ENCODE results near the gene CACNA2D2.

Gene CACNA2D2

GRCh38 chr3:50318615-50319014, 184.8 kb downstream of the CACNA2D2 start:
- Histone ChIP-seq H2AFZ (ENCODE audit: low read depth, low read length) (no peak overlapping the region), H3K36me3 (ENCODE audit: insufficient read depth, low read length) (peaks cover 42% of the 10 kb centered on the region), H3K4me1 (ENCODE audit: insufficient read depth, low read length) (peaks cover 25% of the 10 kb centered on the region), H3K27me3 (ENCODE audit: insufficient read depth, low read length) (no peaks in the 10 kb centered on the region), H3K4me3 (ENCODE audit: low read length) (no peak overlapping the region), H3K9me3 (ENCODE audit: low read length) (peaks cover 2% of the 10 kb centered on the region)

- Histone ChIP-seq H3K4me1 (ENCODE audit: insufficient read depth, low read length) (peaks cover 25% of the 10 kb centered on the region), H3K9me3 (ENCODE audit: low read length) (peaks cover 2% of the 10 kb centered on the region), H2AFZ (ENCODE audit: low read depth, low read length) (no peak overlapping the region), H3K36me3 (ENCODE audit: insufficient read depth, low read length) (peaks cover 43% of the 10 kb centered on the region), H3K27me3 (ENCODE audit: insufficient read depth, low read length) (no peaks in the 10 kb centered on the region), H3K4me3 (ENCODE audit: low read length) (no peak overlapping the region)
Observed at GRCh38 chr3:50318163-50318562, 185.3 kb downstream of the CACNA2D2 start.

GRCh38 chr3:50317300-50317699, 186.1 kb downstream of the CACNA2D2 start:
- H3K9me3 ChIP-seq (ENCODE audit: low read length): peaks cover 2% of the 10 kb centered on the region
- no peak overlapping the region for H3K4me3 ChIP-seq (ENCODE audit: low read length)
- no peak overlapping the region for H2AFZ ChIP-seq (ENCODE audit: low read depth, low read length)
- peaks cover 25% of the 10 kb centered on the region for H3K4me1 ChIP-seq (ENCODE audit: insufficient read depth, low read length)
- peaks cover 44% of the 10 kb centered on the region for H3K36me3 ChIP-seq (ENCODE audit: insufficient read depth, low read length)
- no peaks in the 10 kb centered on the region for H3K27me3 ChIP-seq (ENCODE audit: insufficient read depth, low read length)

- H3K9me3 ChIP-seq (ENCODE audit: low read length): peaks cover 2% of the 10 kb centered on the region
- H3K27me3 ChIP-seq (ENCODE audit: insufficient read depth, low read length): no peaks in the 10 kb centered on the region
- H3K4me3 ChIP-seq (ENCODE audit: low read length): no peak overlapping the region
- no peak overlapping the region for H2AFZ ChIP-seq (ENCODE audit: low read depth, low read length)
- peaks cover 20% of the 10 kb centered on the region for H3K4me1 ChIP-seq (ENCODE audit: insufficient read depth, low read length)
- H3K36me3 ChIP-seq (ENCODE audit: insufficient read depth, low read length): peaks cover 44% of the 10 kb centered on the region
Observed at GRCh38 chr3:50316657-50317242, 186.7 kb downstream of the CACNA2D2 start.

- Histone ChIP-seq H2AFZ (ENCODE audit: low read depth, low read length) (no peak overlapping the region), H3K4me3 (ENCODE audit: low read length) (no peak overlapping the region), H3K4me1 (ENCODE audit: insufficient read depth, low read length) (peaks cover 10% of the 10 kb centered on the region), H3K36me3 (ENCODE audit: insufficient read depth, low read length) (peaks cover 41% of the 10 kb centered on the region), H3K9me3 (ENCODE audit: low read length) (peaks cover 2% of the 10 kb centered on the region), H3K27me3 (ENCODE audit: insufficient read depth, low read length) (no peaks in the 10 kb centered on the region)
Observed at GRCh38 chr3:50314816-50315215, 188.6 kb downstream of the CACNA2D2 start.

GRCh38 chr3:50314342-50314741, 189.1 kb downstream of the CACNA2D2 start:
- peaks cover 6% of the 10 kb centered on the region for H3K9me3 ChIP-seq (ENCODE audit: low read length)
- no peak overlapping the region for H3K4me3 ChIP-seq (ENCODE audit: low read length)
- H3K36me3 ChIP-seq (ENCODE audit: insufficient read depth, low read length): peaks cover 39% of the 10 kb centered on the region
- no peaks in the 10 kb centered on the region for H3K27me3 ChIP-seq (ENCODE audit: insufficient read depth, low read length)
- H2AFZ ChIP-seq (ENCODE audit: low read depth, low read length): no peak overlapping the region
- H3K4me1 ChIP-seq (ENCODE audit: insufficient read depth, low read length): peaks cover 5% of the 10 kb centered on the region
